Gastroesophageal sphincter (tissue), 4 donors: ENCODE measurements around the gene COX11. TPM values are rescaled to one million over a fixed set of nuclear protein-coding genes. Genes with fewer than 3 reads are reported as not detected.

Source experiments
- ATAC-seq: fragments of 150-250 bp; one replicate; pipeline ENCODE4 v1.9.1; 2016; ENCODE audit warnings: mild to moderate bottlenecking, moderate library complexity
- H3K27ac ChIP-seq, 4 donors: fragments of 200-600 bp; sonication (generic) in 3 of 4; 1 replicate in 3 of 4; 2 replicates in 1 of 4; pipeline ENCODE4 v1.5.1; 2016 to 2019
- H3K27me3 ChIP-seq: fragments of 200-600 bp; sonication (generic); one replicate; pipeline ENCODE4 v1.5.1; 2019
- H3K36me3 ChIP-seq, 2 donors: fragments of 200-600 bp; sonication (generic); one replicate each; pipeline ENCODE4 v1.5.1; 2019; ENCODE audit warnings: control low read depth in 1 of 2
- H3K4me1 ChIP-seq, 3 donors: fragments of 200-600 bp; sonication (generic); 1 replicate in 2 of 3; 2 replicates in 1 of 3; pipeline ENCODE4 v1.5.1; 2016 to 2019; ENCODE audit warnings: control low read depth in 2 of 3
- H3K4me3 ChIP-seq, 2 donors: fragments of 200-600 bp; sonication (generic); one replicate each; pipeline ENCODE4 v1.5.1; 2019; ENCODE audit warnings: mild to moderate bottlenecking in 1 of 2, moderate library complexity in 1 of 2
- H3K9me3 ChIP-seq, 3 donors: fragments of 200-600 bp; sonication (generic); one replicate each; pipeline ENCODE4 v1.5.1; 2017 to 2019; ENCODE audit warnings: control low read depth in 2 of 3
- EP300 ChIP-seq: sonication (generic); formaldehyde crosslinking; IDR thresholded peaks from one replicate; pipeline ENCODE4 v1.6.1; 2017; ENCODE audit warnings: antibody characterized with exemption, mild to moderate bottlenecking
- POLR2A ChIP-seq, 2 donors: fragments of 450-650 bp; IDR thresholded peaks; one replicate each; pipeline ENCODE4 v1.6.1; 2017; ENCODE audit warnings: antibody characterized with exemption in 2 of 2, mild to moderate bottlenecking in 2 of 2, moderate library complexity in 1 of 2
- POLR2AphosphoS5 ChIP-seq: sonication (generic); formaldehyde crosslinking; IDR thresholded peaks from one replicate; pipeline ENCODE4 v1.6.1; 2017; ENCODE audit warnings: antibody characterized with exemption
- WGBS, 2 donors: methylation state at CpG; one replicate each; pipeline ENCODE4 v1.1.5; 2018; ENCODE audit warnings: low coverage in 1 of 2; 5-methylcytosine and 5-hydroxymethylcytosine counted together
- total RNA-seq, 4 donors: library from RNA; depleted of rRNA; stranded (reverse); fragments of >200 nt; gene quantifications; one replicate each; pipeline ENCODE4 v1.1.0, GENCODE V29; 2016
- TF ChIP-seq, protein P1 (sequence below), 4 experiments: fragments of 200-600 bp in 2 of 4; fragments of 450-650 bp in 2 of 4; sonication (generic) in 1 of 4; IDR thresholded peaks; one replicate each; pipeline ENCODE4 v1.5.1; 2017 to 2019; ENCODE audit warnings: antibody characterized with exemption in 4 of 4, mild to moderate bottlenecking in 2 of 4, moderate library complexity in 2 of 4

Gene COX11, protein sequence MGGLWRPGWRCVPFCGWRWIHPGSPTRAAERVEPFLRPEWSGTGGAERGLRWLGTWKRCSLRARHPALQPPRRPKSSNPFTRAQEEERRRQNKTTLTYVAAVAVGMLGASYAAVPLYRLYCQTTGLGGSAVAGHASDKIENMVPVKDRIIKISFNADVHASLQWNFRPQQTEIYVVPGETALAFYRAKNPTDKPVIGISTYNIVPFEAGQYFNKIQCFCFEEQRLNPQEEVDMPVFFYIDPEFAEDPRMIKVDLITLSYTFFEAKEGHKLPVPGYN
- 100 to 1,000 TPM in 3 of 4 donors, 10 to 100 TPM in 1; 71.1 to 115 (median 108) TPM for total RNA-seq

GRCh38 chr17:54968262-54968987 lies at the start of gene COX11, which contains the start of gene STXBP4:
Gene COX11 (minus strand): TSS chr17:54968654. CDS start chr17:54968646, 8 bp downstream.
Gene STXBP4 (plus strand): TSS chr17:54968765. CDS start chr17:54986220, 17,455 bp downstream.
- 0 to 3% methylated on average over 1 to 7 of the region's 57 CpGs for WGBS, 2 donors
- peak; percentile 99 for ATAC-seq

DNA sequence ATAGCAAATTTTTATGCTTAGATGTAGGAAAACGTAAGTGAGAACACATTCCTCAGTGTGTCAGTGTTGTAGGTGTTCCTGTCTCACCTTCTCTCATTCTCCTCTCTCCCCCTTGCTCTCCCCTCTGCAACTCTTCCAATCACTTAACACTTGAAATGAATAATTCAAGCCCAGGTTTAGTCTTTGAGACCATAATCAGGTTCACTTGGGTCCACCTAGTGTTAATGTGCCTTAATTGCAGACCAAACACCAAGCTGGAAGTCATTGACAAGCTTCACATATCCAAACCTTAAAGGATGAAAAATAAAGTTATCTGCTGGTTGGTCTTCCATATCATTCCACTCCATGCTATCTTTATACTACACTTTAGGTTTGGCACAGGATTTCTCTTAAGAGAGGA lies 37.1 kb upstream of the COX11 start:
- Histone ChIP-seq H3K27ac (no peak overlapping the region), H3K36me3 (peaks cover 0 to 39% of the 10 kb centered on the region in 2 donors), H3K4me1 (no peaks in the 10 kb centered on the region), H3K4me3 (no peak overlapping the region), H3K9me3 (no peaks in the 10 kb centered on the region), H3K27me3 (no peaks in the 10 kb centered on the region)
- ATAC-seq, result no peak
- TF ChIP-seq EP300 (no peak), POLR2A (IDR thresholded peaks at IDR 0.05) (no peak), POLR2AphosphoS5 (no peak)
- TF ChIP-seq, protein P1, sequence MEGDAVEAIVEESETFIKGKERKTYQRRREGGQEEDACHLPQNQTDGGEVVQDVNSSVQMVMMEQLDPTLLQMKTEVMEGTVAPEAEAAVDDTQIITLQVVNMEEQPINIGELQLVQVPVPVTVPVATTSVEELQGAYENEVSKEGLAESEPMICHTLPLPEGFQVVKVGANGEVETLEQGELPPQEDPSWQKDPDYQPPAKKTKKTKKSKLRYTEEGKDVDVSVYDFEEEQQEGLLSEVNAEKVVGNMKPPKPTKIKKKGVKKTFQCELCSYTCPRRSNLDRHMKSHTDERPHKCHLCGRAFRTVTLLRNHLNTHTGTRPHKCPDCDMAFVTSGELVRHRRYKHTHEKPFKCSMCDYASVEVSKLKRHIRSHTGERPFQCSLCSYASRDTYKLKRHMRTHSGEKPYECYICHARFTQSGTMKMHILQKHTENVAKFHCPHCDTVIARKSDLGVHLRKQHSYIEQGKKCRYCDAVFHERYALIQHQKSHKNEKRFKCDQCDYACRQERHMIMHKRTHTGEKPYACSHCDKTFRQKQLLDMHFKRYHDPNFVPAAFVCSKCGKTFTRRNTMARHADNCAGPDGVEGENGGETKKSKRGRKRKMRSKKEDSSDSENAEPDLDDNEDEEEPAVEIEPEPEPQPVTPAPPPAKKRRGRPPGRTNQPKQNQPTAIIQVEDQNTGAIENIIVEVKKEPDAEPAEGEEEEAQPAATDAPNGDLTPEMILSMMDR (IDR thresholded peaks at IDR 0.05), result no peak
- WGBS, 2 donors, result 80 to 87% methylated on average over 1 of the region's 1 CpG

More at GRCh38 chr17:54968262-54968987, at the start of gene COX11, which contains the start of gene STXBP4:
- peaks cover 3 to 40% (median 11%) of the 10 kb centered on the region in 3 donors for H3K4me1 ChIP-seq
- H3K27ac ChIP-seq, result peak within 1 kb of the TSS; percentile 84 to 91 (median 91)
- TF ChIP-seq POLR2A (IDR thresholded peaks at IDR 0.05), result peak; percentile 16 to 58
- TF ChIP-seq POLR2AphosphoS5, result peak; percentile 83
- TF ChIP-seq, protein P1 (IDR thresholded peaks at IDR 0.05), result peak in 3 of 4 experiments; percentile 27 to 65 (median 32)
- no peak for TF ChIP-seq EP300
- no peaks in the 10 kb centered on the region for H3K9me3 ChIP-seq
- H3K4me3 ChIP-seq, result peak within 1 kb of the TSS; percentile 48 to 83
- H3K36me3 ChIP-seq, result peaks cover 0 to 23% of the 10 kb centered on the region in 2 donors
- no peaks in the 10 kb centered on the region for H3K27me3 ChIP-seq

- ATAC-seq, result no peak
- Histone ChIP-seq H3K4me1 (no peaks in the 10 kb centered on the region), H3K27me3 (no peaks in the 10 kb centered on the region), H3K27ac (no peak overlapping the region), H3K4me3 (no peak overlapping the region), H3K9me3 (no peaks in the 10 kb centered on the region), H3K36me3 (peaks cover 0 to 49% of the 10 kb centered on the region in 2 donors)
- 76 to 88% methylated on average over 3 to 5 of the region's 5 CpGs for WGBS, 2 donors
- TF ChIP-seq, protein P1 (IDR thresholded peaks at IDR 0.05), result no peak
- TF ChIP-seq POLR2AphosphoS5, result no peak
- TF ChIP-seq POLR2A (IDR thresholded peaks at IDR 0.05), result no peak
- no peak for TF ChIP-seq EP300
Observed at GRCh38 chr17:55004484-55004883, 36.0 kb upstream of the COX11 start.

- no peak for TF ChIP-seq POLR2AphosphoS5
- TF ChIP-seq, protein P1 (IDR thresholded peaks at IDR 0.05), result no peak
- TF ChIP-seq POLR2A (IDR thresholded peaks at IDR 0.05), result no peak
- no peak for TF ChIP-seq EP300
- no peaks in the 10 kb centered on the region for H3K9me3 ChIP-seq
- H3K27ac ChIP-seq, result no peak overlapping the region
- no peaks in the 10 kb centered on the region for H3K27me3 ChIP-seq
- no peak for ATAC-seq
- peaks cover 0 to 43% of the 10 kb centered on the region in 2 donors for H3K36me3 ChIP-seq
- no peak overlapping the region for H3K4me3 ChIP-seq
- no peaks in the 10 kb centered on the region for H3K4me1 ChIP-seq
Observed at GRCh38 chr17:55002458-55002857, 34.0 kb upstream of the COX11 start.
